ENCODE measurements around the gene SLCO3A1.

SLCO3A1 gene

GRCh38 chr15:91916051-91916450, 62.5 kb downstream of the SLCO3A1 start:
- DNase-seq = no peak

GRCh38 chr15:91917686-91918360, 64.3 kb downstream of the SLCO3A1 start:
- DNase-seq = no peak

- DNase-seq = no peak
These were observed 65.6 kb downstream of the SLCO3A1 start for GRCh38 chr15:91919014-91919534.

- DNase-seq = no peak
These were observed 67.8 kb downstream of the SLCO3A1 start for GRCh38 chr15:91921188-91921842.

- no peak for DNase-seq
These were observed 68.3 kb downstream of the SLCO3A1 start for GRCh38 chr15:91921843-91922198.

GRCh38 chr15:91922646-91923547, 69.4 kb downstream of the SLCO3A1 start:
- no peak for DNase-seq

GRCh38 chr15:91924183-91924582, 70.7 kb downstream of the SLCO3A1 start:
- DNase-seq = no peak

- DNase-seq = no peak
These were observed 71.5 kb downstream of the SLCO3A1 start for GRCh38 chr15:91924837-91925495.

- no peak for DNase-seq
These were observed 72.3 kb downstream of the SLCO3A1 start for GRCh38 chr15:91925794-91926193.

GRCh38 chr15:91926908-91927270, 73.4 kb downstream of the SLCO3A1 start:
- DNase-seq = no peak

- no peak for DNase-seq
These were observed 74.1 kb downstream of the SLCO3A1 start for GRCh38 chr15:91927585-91927984.

- no peak for DNase-seq
These were observed 75.2 kb downstream of the SLCO3A1 start for GRCh38 chr15:91928675-91929074.

GRCh38 chr15:91929509-91929908, 76.0 kb downstream of the SLCO3A1 start:
- no peak for DNase-seq

- no peak for DNase-seq
These were observed 76.6 kb downstream of the SLCO3A1 start for GRCh38 chr15:91930092-91930491.

- DNase-seq = no peak
These were observed 82.8 kb downstream of the SLCO3A1 start for GRCh38 chr15:91936182-91936775.

- DNase-seq = no peak
These were observed 83.4 kb downstream of the SLCO3A1 start for GRCh38 chr15:91936927-91937326.

GRCh38 chr15:91938136-91938535, 84.6 kb downstream of the SLCO3A1 start:
- DNase-seq = no peak

- DNase-seq = no peak
These were observed 85.9 kb downstream of the SLCO3A1 start for GRCh38 chr15:91939403-91939831.

GRCh38 chr15:91940496-91941381, 87.2 kb downstream of the SLCO3A1 start:
- DNase-seq = no peak

- no peak for DNase-seq
These were observed 88.6 kb downstream of the SLCO3A1 start for GRCh38 chr15:91941871-91942658.

All from activated T-cell treated with anti-CD3 and anti-CD28 coated beads for 4 hours (primary cell).